NT2/D1 (cell line): Measurements from ENCODE around the gene SPATA2L.
A peak's percentile ranks its signal among the peaks of the same experiment; 100 is the strongest.

Source experiments
- DNase-seq: peaks from one replicate; pipeline ENCODE4 v3.0.0-alpha.2; 2011; ENCODE audit warnings: low read depth, low spot score
- H3K27me3 ChIP-seq: 2 replicates; pipeline ENCODE4 v1.6.0; 2011; ENCODE audit warnings: mild to moderate bottlenecking; ENCODE audit not compliant: insufficient read length, insufficient read depth
- H3K36me3 ChIP-seq: 2 replicates; pipeline ENCODE4 v1.6.1; 2011; ENCODE audit warnings: mild to moderate bottlenecking, low read length, mixed read lengths; ENCODE audit not compliant: insufficient read depth, insufficient read length
- H3K4me1 ChIP-seq: 2 replicates; pipeline ENCODE4 v1.5.1; 2011; ENCODE audit not compliant: insufficient read depth, insufficient read length
- H3K4me3 ChIP-seq: 2 replicates; pipeline ENCODE4 v1.5.1; 2011; ENCODE audit warnings: low read depth; ENCODE audit not compliant: insufficient read length
- H3K9ac ChIP-seq: 2 replicates; pipeline ENCODE4 v1.6.0; 2011; ENCODE audit warnings: low read depth; ENCODE audit not compliant: insufficient read length
- H3K9me3 ChIP-seq: 2 replicates; pipeline ENCODE4 v1.5.1; 2011; ENCODE audit warnings: mild to moderate bottlenecking, low read length; ENCODE audit not compliant: insufficient read depth
- SUZ12 ChIP-seq: IDR thresholded peaks from 2 replicates; pipeline ENCODE4 v1.6.1; 2011; ENCODE audit not compliant: insufficient read length, insufficient read depth; ENCODE audit errors: extremely low read depth
- YY1 ChIP-seq: IDR thresholded peaks from 2 replicates; pipeline ENCODE4 v1.6.1; 2011; ENCODE audit not compliant: insufficient read length, insufficient read depth
- ZNF274 ChIP-seq: IDR thresholded peaks from 2 replicates; pipeline ENCODE4 v1.6.1; 2011; ENCODE audit warnings: mild to moderate bottlenecking, low read depth, low read length

SPATA2L gene

DNA sequence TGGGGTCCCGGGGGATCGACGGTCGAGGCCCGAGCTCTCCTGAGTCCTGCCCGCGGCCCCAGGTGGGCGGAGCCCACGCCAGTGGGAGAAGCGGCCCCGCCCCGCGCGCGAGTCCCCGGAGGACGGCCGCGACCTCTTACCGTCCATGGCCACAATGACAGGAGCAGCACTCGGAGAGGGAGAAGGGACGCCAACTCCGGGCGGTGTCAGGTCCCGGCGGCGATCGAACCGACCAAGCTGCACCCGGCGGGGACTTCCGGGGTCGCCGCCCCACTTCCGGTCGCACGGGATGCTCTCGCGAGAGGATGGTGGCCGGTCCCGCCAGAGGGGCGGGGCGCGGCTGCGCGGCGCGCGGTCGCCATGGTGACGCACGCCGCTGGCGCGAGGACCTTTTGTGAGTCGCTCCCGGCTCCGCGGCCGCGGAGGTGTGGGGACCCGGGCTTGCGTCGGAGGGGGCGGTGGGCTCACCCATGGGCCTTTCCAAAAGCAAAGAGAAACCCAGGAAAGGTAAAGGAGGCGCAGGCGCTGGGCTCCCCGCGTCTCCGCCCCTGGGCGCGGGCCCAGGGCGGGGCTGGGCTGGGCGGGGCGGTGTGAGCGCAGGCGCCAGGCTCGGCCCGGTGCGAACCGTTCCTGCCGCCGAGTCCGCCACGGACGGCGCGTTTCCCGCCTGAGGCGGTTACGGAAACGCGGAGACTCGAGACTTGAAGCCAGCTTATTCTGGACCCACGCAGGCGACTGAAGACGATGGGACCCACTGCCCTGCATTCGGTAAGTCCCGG is 43.9 kb downstream of the SPATA2L start, which contains the start of the genes CHMP1A and SPATA33:
Gene CHMP1A (minus strand): TSS at position 267 of the 779 bp plus-strand sequence. CDS start 120 bp downstream, at position 147.
Gene SPATA33 (plus strand): TSS at position 395 of the 779 bp plus-strand sequence. CDS start 76 bp downstream, at position 471.
- Histone ChIP-seq H3K27me3 (no peaks in the 10 kb centered on the region), H3K36me3 (peaks cover 57% of the 10 kb centered on the region), H3K4me1 (peaks cover 4% of the 10 kb centered on the region), H3K4me3 (peak within 1 kb of the TSS; percentile 99), H3K9ac (peak within 1 kb of the TSS; percentile 99), H3K9me3 (no peaks in the 10 kb centered on the region)
- TF ChIP-seq SUZ12 (no peak), YY1 (no peak), ZNF274 (no peak)
- DNase-seq, result peak; percentile 83

- Histone ChIP-seq H3K9ac (peak overlapping the region; percentile 99), H3K27me3 (no peaks in the 10 kb centered on the region), H3K36me3 (peaks cover 56% of the 10 kb centered on the region), H3K4me3 (peak overlapping the region; percentile 99), H3K9me3 (no peaks in the 10 kb centered on the region), H3K4me1 (peaks cover 7% of the 10 kb centered on the region)
- DNase-seq, result no peak
- TF ChIP-seq SUZ12 (no peak), ZNF274 (no peak), YY1 (no peak)
Observed at GRCh38 chr16:89656435-89657121, 44.9 kb downstream of the SPATA2L start.

DNA sequence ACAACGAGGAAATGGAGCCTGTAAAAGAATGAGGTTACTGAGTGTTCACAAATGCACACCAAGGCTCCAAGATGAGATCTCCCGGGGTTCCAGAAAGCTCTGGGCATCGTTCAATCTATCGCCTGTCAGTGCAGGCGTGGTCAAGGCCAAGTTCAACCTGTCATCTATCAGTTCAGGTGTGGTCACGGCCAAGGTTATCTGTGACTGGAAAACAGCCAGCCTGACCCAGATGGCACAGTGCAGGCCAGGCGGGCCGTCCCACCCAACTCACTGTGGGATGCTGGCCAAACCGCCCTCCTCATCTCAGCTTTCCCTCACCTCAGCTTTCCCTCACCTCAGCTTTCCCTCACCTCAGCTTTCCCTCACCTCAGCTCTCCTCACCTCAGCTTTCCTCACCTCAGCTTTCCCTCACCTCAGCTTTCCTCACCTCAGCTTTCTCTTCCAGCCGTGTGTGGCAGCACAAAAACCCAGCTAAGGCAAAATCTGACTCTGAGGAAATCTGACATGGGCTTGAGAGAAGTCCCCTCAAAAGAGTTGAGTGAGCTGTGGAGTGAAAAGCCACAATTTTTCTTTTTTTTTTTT is 46.4 kb downstream of the SPATA2L start:
- Histone ChIP-seq H3K9me3 (no peaks in the 10 kb centered on the region), H3K27me3 (no peaks in the 10 kb centered on the region), H3K9ac (no peak overlapping the region), H3K36me3 (peaks cover 53% of the 10 kb centered on the region), H3K4me1 (peaks cover 7% of the 10 kb centered on the region), H3K4me3 (no peak overlapping the region)
- TF ChIP-seq SUZ12 (no peak), ZNF274 (no peak), YY1 (no peak)
- DNase-seq, result no peak

GRCh38 chr16:89653656-89654295 is 47.7 kb downstream of the SPATA2L start:
- no peak for DNase-seq
- Histone ChIP-seq H3K36me3 (peaks cover 42% of the 10 kb centered on the region), H3K4me1 (peaks cover 7% of the 10 kb centered on the region), H3K9ac (no peak overlapping the region), H3K4me3 (no peak overlapping the region), H3K27me3 (no peaks in the 10 kb centered on the region), H3K9me3 (no peaks in the 10 kb centered on the region)
- TF ChIP-seq YY1, result no peak
- no peak for TF ChIP-seq ZNF274
- TF ChIP-seq SUZ12, result no peak

- Histone ChIP-seq H3K9ac (no peak overlapping the region), H3K9me3 (no peaks in the 10 kb centered on the region), H3K27me3 (no peaks in the 10 kb centered on the region), H3K4me3 (no peak overlapping the region), H3K36me3 (peaks cover 48% of the 10 kb centered on the region), H3K4me1 (peaks cover 7% of the 10 kb centered on the region)
- TF ChIP-seq YY1, result no peak
- no peak for TF ChIP-seq SUZ12
- no peak for TF ChIP-seq ZNF274
- DNase-seq, result no peak
Observed at GRCh38 chr16:89651584-89651983, 49.9 kb downstream of the SPATA2L start.

DNA sequence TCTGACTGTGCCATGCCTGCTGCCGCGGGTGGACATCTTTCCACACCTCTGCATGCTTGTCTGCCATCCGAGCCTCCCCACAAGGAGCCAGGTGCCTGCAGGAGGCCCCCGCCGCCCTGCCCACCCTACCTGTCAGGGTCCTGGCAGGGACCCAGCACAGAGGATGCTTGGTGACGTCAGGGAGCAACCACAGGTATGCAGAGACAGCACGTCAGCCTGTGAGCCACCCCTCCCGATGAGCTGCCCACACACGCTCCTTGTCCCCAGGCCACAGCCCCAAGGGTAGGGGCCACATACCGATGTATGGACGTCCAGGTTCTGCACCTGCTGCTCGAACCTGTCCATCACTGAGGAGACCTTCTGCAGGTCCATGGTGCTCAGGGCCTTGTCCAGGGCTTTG is 54.6 kb downstream of the SPATA2L start:
- peaks cover 11% of the 10 kb centered on the region for H3K4me1 ChIP-seq
- H3K4me3 ChIP-seq, result no peak overlapping the region
- TF ChIP-seq ZNF274 (no peak), YY1 (no peak), SUZ12 (no peak)
- peaks cover 50% of the 10 kb centered on the region for H3K36me3 ChIP-seq
- no peak for DNase-seq
- no peaks in the 10 kb centered on the region for H3K27me3 ChIP-seq
- H3K9me3 ChIP-seq, result no peaks in the 10 kb centered on the region
- H3K9ac ChIP-seq, result no peak overlapping the region
